ENCODE data around the gene RCSD1. TPM values are rescaled to one million over a fixed set of nuclear protein-coding genes. Genes with fewer than 3 reads are reported as not detected.

Gene RCSD1
- total and polyA plus RNA-seq, 2 of the 13 experiments (the other 11 are each of a cell fraction or from before 2014, with no cell fraction given): not detected

DNA sequence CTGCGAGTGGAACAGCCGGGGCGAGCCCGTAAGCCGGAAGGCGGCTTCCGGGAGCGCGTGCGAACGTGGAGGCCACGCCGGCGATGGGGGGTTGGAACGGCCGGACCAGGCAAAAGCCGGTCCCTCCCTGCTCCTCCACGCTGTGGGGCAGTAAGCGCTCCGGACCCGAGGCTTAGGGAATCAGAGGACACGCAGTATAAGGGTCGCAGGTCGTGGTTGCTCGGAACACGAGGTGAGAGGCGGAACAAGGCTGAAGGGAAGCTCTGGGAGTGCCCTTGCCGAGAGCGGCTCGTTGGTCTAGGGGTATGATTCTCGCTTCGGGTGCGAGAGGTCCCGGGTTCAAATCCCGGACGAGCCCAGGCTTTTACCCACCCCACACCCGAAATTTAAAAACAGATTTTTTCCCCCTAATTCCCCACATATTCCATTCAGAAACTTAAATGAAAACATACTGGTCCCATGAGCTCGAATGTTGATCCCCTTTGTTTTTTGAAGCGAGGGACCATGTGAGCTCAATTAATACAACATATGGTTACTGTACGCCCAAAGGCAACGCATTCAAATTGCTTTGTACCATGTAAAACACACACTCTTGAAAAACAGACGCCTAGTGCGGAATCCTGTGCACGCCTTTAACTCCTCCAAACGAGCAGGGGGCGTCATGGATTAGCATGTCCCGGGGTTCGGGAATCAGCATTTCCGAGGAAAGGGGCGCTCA, 84.6 kb downstream of the RCSD1 start (continued):
- TF ChIP-seq, protein P1, sequence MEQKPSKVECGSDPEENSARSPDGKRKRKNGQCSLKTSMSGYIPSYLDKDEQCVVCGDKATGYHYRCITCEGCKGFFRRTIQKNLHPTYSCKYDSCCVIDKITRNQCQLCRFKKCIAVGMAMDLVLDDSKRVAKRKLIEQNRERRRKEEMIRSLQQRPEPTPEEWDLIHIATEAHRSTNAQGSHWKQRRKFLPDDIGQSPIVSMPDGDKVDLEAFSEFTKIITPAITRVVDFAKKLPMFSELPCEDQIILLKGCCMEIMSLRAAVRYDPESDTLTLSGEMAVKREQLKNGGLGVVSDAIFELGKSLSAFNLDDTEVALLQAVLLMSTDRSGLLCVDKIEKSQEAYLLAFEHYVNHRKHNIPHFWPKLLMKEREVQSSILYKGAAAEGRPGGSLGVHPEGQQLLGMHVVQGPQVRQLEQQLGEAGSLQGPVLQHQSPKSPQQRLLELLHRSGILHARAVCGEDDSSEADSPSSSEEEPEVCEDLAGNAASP (CRISPR knock-in tag; IDR thresholded peaks at IDR 0.05; ENCODE audit: borderline replicate concordance): no peak; the same call in 1 of the 2 replicates
- TF ChIP-seq ZSCAN20 (CRISPR knock-in tag; IDR thresholded peaks at IDR 0.05; ENCODE audit: borderline replicate concordance) (no peak), ZNF484 (CRISPR knock-in tag; IDR thresholded peaks at IDR 0.05; ENCODE audit: borderline replicate concordance, low read depth) (no peak), ZNF234 (CRISPR knock-in tag; conservative IDR thresholded peaks at IDR 0.05) (peak; percentile 94), CHD2 (IDR thresholded peaks at IDR 0.05; ENCODE audit: low read depth, low read length) (0 out of 2 replicates have a peak, but pooled peaks have one; percentile 36), ZBTB1 (CRISPR knock-in tag; IDR thresholded peaks at IDR 0.05; ENCODE audit: borderline replicate concordance) (no peak), PLRG1 (conservative IDR thresholded peaks at IDR 0.05) (no peak), ZFP36L2 (CRISPR knock-in tag; IDR thresholded peaks at IDR 0.05) (0 out of 2 replicates have a peak, but pooled peaks have one; percentile 37), IKZF1 (IDR thresholded peaks at IDR 0.05) (no peak), JARID2 (CRISPR knock-in tag; IDR thresholded peaks at IDR 0.05; ENCODE audit: insufficient replicate concordance) (no peak), ZFP82 (CRISPR knock-in tag; IDR thresholded peaks at IDR 0.05; ENCODE audit: borderline replicate concordance) (peak; percentile 91; the same call in 1 of the 2 replicates), BORCS8-MEF2B (CRISPR knock-in tag; IDR thresholded peaks at IDR 0.05) (peak; percentile 90), SRSF1 (optimal IDR thresholded peaks at IDR 0.05; ENCODE audit: low read depth, low read length) (no peak), TCF7L2 (IDR thresholded peaks at IDR 0.05; ENCODE audit: low read depth, low read length) (no peak), ZBTB20 (CRISPR knock-in tag; IDR thresholded peaks at IDR 0.05; ENCODE audit: borderline replicate concordance, low read depth) (peak; percentile 47; the same call in 1 of the 2 replicates), SRSF4 (IDR thresholded peaks at IDR 0.05; ENCODE audit: low read depth, low read length, poor library complexity, severe bottlenecking) (no peak), NR2F2 (IDR thresholded peaks at IDR 0.05; ENCODE audit: borderline replicate concordance, low read depth) (peak; percentile 63; the same call in 1 of the 2 replicates), ZNF354B (CRISPR knock-in tag; IDR thresholded peaks at IDR 0.05) (no peak), ATF1 (CRISPR knock-in tag; IDR thresholded peaks at IDR 0.05) (no peak), TERF1 (CRISPR knock-in tag; IDR thresholded peaks at IDR 0.05) (no peak), ZC3H13 (CRISPR knock-in tag; IDR thresholded peaks at IDR 0.05) (peak; percentile 84)
- TF ChIP-seq, protein P2, sequence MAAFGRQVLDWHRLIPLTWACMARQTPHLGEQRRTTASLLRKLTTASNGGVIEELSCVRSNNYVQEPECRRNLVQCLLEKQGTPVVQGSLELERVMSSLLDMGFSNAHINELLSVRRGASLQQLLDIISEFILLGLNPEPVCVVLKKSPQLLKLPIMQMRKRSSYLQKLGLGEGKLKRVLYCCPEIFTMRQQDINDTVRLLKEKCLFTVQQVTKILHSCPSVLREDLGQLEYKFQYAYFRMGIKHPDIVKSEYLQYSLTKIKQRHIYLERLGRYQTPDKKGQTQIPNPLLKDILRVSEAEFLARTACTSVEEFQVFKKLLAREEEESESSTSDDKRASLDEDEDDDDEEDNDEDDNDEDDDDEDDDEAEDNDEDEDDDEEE (CRISPR knock-in tag; IDR thresholded peaks at IDR 0.05): no peak
- TF ChIP-seq, protein P3, sequence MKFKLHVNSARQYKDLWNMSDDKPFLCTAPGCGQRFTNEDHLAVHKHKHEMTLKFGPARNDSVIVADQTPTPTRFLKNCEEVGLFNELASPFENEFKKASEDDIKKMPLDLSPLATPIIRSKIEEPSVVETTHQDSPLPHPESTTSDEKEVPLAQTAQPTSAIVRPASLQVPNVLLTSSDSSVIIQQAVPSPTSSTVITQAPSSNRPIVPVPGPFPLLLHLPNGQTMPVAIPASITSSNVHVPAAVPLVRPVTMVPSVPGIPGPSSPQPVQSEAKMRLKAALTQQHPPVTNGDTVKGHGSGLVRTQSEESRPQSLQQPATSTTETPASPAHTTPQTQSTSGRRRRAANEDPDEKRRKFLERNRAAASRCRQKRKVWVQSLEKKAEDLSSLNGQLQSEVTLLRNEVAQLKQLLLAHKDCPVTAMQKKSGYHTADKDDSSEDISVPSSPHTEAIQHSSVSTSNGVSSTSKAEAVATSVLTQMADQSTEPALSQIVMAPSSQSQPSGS (CRISPR knock-in tag; IDR thresholded peaks at IDR 0.05): peak; percentile 54
- TF ChIP-seq, protein P4, sequence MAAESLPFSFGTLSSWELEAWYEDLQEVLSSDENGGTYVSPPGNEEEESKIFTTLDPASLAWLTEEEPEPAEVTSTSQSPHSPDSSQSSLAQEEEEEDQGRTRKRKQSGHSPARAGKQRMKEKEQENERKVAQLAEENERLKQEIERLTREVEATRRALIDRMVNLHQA (CRISPR knock-in tag; IDR thresholded peaks at IDR 0.05): no peak
